HCEC 1CT (cell line): ENCODE results near the gene RELN.

ENCODE experiments used
- DNase-seq: peaks from one replicate; pipeline ENCODE4 v3.0.0-alpha.2; 2017

Gene RELN

GRCh38 chr7:103711413-103711812, 278.0 kb downstream of the RELN start:
- no peak for DNase-seq

- peak; percentile 36 for DNase-seq
Measured at GRCh38 chr7:103710247-103710646, 279.2 kb downstream of the RELN start.

GRCh38 chr7:103706805-103707204, 282.7 kb downstream of the RELN start:
- no peak for DNase-seq

- no peak for DNase-seq
Measured at GRCh38 chr7:103705542-103705941, 283.9 kb downstream of the RELN start.

GRCh38 chr7:103704701-103705100, 284.8 kb downstream of the RELN start:
- no peak for DNase-seq

DNA sequence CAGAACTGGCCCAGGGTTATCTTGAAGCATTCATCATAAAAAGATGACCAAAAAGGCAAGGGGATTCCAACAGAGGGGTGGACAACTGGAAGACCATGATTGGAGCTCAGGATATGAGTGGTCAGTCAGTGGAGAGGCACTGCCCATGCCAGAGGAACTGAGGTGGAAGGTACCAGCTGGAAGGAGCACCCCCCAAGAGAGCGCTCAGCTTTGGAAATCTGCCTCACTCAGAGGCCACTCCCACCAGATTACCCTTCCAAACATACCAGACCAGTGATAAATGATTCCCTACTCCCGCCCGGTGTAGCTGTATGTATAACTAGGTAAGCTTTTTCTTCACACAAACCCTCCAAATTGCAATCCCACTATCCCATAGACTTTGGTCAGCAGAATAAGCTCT, 286.5 kb downstream of the RELN start:
- DNase-seq: no peak

- DNase-seq: no peak
Measured at GRCh38 chr7:103702454-103702853, 287.0 kb downstream of the RELN start.

DNA sequence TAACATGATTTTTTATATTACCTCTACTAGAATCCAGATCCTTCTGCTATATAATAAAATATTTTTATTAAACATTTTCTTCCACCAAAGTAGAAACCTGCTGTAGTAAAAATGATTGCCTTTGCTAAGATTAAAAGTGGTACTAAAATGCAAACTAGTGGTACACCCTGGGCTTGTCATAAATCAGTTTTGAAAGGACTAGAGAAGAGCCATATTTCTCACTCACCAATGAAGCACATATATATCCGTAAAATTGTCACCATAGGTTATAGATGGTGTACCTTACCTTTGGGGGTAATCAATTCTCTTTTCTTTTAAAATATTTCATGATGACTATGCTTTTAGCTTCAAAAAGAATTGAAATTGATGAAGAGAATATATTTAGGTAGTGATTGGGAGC, 290.4 kb downstream of the RELN start:
- DNase-seq: no peak

DNA sequence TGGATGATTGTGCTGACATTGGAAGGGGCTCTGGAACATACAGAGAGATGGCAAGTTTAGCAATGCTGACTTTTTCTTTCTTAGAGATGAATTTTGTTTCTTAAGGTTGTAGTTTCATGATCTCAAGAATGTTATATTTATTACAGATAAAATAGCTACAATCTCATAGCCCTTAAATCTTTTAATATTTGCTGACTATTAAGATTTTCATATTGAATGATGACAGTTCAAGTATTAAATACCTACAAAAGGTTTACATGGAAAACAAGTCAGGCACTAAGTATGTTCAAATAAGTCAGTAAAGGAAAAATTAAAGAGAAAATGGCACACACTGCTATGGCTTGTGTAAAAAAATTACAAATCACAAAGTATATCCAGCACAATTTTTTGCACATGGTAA, 291.4 kb downstream of the RELN start:
- DNase-seq: no peak

DNA sequence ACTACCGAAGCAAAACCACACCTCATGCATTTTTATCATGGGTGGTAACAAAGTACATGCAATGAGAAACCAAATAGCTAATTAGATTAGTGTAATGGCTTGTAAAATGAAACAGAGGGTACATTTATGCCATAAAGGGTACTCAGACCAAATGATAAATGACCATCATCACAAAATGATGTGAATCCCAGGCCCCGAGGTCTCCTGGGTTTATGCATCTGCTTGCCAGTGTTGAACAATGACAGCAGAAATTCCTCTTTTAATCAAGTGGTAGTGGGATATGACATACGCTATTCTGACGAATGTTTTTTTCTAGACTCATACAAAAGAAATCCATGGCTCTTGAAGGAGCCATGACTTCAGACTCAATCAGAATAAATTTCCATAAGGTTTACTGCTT, 293.9 kb downstream of the RELN start:
- DNase-seq: no peak

DNA sequence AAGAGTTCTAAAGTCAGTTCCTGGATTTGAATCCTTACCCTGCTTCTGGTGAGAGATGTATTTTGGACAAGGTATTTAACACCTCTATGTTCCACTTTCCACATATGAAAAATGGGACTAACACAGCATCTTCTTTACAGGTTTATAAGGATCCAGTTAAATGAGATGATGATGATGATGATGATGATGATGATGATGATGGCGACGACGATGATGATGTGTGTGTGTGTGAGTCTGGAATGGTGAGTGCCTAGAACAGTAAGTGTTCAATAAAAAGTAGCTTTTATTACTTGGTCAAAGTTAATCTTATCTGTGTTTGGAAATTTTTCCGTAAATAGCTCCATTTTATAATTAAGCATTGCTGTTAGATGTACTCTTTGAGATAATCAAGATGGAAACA, 295.2 kb downstream of the RELN start:
- no peak for DNase-seq

- DNase-seq: no peak
Measured at GRCh38 chr7:103691291-103691690, 298.2 kb downstream of the RELN start.

DNA sequence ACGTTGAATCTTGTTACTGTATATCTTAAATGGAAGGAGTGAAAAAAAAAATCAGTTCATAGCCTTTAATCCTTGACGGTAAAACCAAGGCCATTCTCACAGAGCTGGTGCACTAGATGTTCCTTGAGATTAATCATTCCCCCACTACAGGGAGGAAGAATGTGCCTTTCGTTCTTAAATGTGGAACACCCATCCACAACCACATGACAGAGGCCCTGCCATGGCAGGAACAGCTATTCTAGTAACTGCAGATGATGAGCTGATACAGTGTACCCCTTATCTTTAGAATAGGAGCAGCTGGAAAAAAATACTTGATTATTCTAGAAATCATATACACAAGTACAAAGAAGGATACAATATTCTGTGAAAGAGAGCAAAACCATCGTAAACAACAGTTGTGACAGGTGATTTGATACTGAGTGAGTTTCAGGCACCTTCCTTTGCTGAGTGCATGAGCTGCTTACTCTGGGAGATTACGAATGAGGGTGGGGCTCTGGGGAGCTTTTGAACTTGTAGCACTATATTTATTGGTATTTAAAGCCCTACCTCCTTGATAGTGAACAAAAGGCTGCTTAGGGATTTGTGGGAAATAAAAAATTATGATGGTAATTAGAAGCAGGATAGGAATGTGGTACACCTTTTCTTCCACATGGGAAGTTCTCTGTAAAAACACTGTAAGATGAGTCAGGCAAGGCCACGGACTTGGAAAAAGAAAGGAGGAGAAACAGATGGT, 299.1 kb downstream of the RELN start:
- no peak for DNase-seq

GRCh38 chr7:103689255-103689654, 300.2 kb downstream of the RELN start:
- peak; percentile 15 for DNase-seq

DNA sequence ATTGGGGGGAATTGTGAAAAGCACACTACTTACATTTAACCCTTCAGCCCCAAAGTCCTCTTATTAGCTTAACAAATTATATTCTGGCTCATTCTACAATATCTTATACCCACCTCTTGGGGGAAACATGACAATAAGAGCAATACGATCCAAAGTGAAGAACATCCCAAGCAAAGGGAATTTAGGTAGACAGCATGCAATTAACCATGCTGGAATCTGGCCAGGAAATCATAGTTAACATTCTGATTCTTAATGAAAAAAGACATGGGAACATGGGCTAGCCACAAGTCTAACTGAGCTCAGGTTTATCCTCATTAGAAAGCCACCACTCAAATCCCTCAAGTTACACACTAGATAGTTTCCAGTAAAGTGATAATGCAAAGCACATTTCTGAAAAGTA, 301.5 kb downstream of the RELN start:
- no peak for DNase-seq

DNA sequence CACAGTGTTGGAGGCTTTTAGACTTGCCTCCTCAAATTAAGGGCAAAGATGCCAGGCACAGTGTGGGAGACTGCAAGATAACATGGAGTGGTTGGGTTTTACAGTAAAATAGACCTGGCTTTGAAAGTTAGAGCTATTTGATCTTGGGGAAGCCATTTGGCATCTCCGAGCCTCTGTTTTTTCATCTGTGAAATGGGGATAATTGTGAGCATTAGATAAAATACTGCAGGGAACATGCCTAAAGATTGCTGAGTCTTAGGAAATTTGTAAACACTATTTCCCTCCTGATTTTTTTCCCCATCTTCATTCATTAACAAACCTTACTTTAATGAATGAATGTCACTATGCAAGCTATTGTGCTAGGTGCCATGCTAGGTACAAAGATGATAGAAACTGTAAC, 302.2 kb downstream of the RELN start:
- no peak for DNase-seq

- no peak for DNase-seq
Measured at GRCh38 chr7:103686763-103687162, 302.7 kb downstream of the RELN start.

GRCh38 chr7:103686064-103686463, 303.4 kb downstream of the RELN start:
- no peak for DNase-seq

DNA sequence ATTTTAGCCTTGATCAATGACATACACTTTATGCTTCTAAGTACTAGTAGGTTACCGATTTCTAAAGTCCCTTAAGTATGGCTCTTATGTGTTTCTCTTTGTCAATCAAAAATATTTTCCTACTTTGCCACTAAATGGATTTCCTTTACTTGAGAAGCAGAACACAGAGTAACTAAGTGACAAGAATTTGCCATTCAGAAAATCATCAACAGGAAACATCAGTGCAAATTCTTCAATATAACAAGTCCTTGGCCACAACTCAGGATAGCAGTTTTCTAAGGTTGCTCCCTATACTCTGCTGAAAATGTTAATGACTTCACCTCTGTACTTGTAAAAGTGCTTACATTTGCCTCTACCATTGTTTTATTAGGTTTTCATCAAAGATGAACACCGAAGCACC, 303.8 kb downstream of the RELN start:
- no peak for DNase-seq

DNA sequence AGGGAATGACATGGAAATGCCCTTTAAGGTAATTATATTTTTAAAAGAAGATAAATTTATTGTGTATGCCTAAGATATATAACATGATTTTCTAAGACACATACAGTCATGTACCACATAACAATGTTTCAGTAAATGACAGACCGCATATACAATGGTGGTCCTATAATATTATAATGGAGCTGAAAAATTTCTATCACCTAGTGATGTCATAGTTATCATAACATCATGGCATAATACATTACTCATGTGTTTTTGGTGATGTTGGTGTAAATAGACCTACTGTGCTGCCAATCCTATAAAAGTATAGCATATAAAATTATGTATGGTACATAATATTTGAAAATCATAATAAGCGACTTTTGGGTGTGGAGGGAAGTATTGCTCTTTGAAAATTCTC, 306.1 kb downstream of the RELN start:
- DNase-seq: no peak

GRCh38 chr7:103680161-103681144, 309.0 kb downstream of the RELN start:
- DNase-seq: no peak

DNA sequence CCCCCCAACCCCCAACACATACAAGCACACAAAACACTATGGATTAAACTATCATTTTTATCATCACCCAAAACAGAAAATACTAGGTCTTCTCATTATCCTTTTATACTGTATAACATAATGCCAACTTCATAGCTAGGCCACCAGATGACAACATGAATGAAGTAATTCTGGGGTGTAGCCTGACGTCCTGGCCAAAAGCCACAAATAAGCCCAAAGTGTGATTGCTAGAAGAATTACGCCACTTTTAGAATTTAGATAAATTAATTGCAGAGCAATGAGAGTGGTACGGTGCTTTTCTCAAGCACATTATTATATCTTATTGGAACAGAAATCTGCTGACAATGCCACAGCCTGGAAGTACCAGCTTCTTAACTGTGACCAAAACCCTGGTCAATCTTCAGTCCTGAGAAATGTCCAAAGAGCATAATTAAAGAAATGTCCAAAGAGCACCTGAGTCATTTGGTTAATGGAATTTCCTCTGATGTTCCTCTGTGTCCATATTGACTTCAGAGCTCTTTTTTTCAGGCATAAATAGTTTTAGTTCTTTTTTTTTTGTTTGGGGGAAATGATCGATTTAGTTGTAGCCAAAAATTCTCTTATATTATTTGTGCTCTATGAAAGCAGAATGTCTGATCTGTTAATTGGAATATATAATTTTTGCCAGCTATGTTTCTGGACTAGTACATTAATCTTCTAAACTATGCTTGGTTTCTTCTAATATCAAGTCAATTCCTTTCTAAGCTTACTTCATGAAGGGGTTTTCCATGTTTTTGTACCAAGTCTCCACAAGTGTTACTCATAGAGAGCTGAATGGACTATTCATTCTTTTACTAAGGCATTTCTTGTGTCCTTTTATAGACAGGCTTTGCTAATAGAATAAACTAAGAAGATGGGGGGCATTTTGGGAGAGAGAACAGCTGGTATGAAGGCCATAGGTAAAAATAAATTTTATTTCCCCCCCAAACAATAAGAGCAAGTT, 310.0 kb downstream of the RELN start:
- no peak for DNase-seq
